ENCODE results near the gene CCM2L. TPM values are rescaled to one million over a fixed set of nuclear protein-coding genes. Genes with fewer than 3 reads are reported as not detected.

The CCM2L gene
- total RNA-seq, 1 donor, result not detected

- TF ChIP-seq, protein P1, sequence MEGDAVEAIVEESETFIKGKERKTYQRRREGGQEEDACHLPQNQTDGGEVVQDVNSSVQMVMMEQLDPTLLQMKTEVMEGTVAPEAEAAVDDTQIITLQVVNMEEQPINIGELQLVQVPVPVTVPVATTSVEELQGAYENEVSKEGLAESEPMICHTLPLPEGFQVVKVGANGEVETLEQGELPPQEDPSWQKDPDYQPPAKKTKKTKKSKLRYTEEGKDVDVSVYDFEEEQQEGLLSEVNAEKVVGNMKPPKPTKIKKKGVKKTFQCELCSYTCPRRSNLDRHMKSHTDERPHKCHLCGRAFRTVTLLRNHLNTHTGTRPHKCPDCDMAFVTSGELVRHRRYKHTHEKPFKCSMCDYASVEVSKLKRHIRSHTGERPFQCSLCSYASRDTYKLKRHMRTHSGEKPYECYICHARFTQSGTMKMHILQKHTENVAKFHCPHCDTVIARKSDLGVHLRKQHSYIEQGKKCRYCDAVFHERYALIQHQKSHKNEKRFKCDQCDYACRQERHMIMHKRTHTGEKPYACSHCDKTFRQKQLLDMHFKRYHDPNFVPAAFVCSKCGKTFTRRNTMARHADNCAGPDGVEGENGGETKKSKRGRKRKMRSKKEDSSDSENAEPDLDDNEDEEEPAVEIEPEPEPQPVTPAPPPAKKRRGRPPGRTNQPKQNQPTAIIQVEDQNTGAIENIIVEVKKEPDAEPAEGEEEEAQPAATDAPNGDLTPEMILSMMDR (IDR thresholded peaks at IDR 0.05; ENCODE audit: insufficient read depth, low read depth, low read length), result no peak
- DNase-seq (ENCODE audit: low read depth), result no peak
- H3K4me3 ChIP-seq (ENCODE audit: low read depth, low read length), result no peak overlapping the region
Measured at GRCh38 chr20:32064667-32065066, 54.4 kb downstream of the CCM2L start.

DNA sequence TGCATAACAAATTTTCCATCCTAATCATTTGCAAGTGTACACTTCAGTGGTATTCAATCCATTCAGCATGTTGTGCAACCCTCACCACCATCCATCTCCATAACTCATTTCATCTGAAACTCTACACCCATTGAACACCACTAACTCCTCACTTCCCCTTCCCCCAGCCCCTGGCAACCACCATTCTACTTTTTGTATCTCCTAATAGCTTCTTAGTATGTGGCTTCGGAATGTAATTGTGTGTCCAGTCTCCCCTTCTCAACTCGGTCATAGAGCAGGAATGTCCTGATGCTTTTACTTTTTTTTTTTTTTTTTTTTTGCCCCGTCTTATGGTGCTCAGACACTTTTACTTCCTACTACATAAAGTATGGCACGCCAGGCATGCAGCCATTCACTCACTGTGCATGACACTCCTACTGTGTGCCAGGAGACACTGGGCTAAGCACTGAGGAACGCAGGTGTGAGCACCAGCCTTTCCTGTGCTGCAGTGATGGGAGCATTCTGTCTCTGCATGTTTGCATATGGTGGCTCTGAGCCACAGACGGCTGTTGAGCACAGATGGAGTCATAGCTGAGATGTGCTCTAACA is 57.1 kb downstream of the CCM2L start:
- TF ChIP-seq, protein P1 (IDR thresholded peaks at IDR 0.05; ENCODE audit: insufficient read depth, low read depth, low read length), result no peak
- no peak overlapping the region for H3K4me3 ChIP-seq (ENCODE audit: low read depth, low read length)

GRCh38 chr20:32068174-32068573 is 57.9 kb downstream of the CCM2L start:
- TF ChIP-seq, protein P1 (IDR thresholded peaks at IDR 0.05; ENCODE audit: insufficient read depth, low read depth, low read length), result no peak
- no peak for DNase-seq (ENCODE audit: low read depth)
- no peak overlapping the region for H3K4me3 ChIP-seq (ENCODE audit: low read depth, low read length)

More for the DNA sequence above, 57.1 kb downstream of the CCM2L start:
- peak; percentile 52 for DNase-seq (ENCODE audit: low read depth)

DNA sequence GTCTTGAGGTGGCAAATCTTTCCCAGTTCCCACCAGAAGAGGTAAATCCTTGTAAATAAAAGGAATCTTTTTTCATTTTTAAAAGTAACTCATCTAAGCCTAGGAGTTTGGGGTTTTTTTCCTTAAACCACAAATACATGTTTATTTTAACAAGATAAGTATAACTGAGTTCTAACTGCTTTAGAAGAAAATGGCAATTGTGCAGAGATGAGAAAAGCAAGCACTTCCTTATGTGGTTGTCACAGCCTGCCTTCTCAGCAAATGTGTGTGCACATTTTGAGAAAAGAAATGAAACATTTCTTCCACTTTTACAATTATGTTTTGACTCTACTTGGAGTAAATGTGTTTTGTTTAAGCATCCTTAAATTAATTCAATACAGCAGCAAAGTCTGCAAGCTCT is 59.5 kb downstream of the CCM2L start:
- DNase-seq (ENCODE audit: low read depth), result peak; percentile 46
- H3K4me3 ChIP-seq (ENCODE audit: low read depth, low read length), result peak overlapping the region; percentile 21
- TF ChIP-seq, protein P1 (IDR thresholded peaks at IDR 0.05; ENCODE audit: insufficient read depth, low read depth, low read length), result no peak

DNA sequence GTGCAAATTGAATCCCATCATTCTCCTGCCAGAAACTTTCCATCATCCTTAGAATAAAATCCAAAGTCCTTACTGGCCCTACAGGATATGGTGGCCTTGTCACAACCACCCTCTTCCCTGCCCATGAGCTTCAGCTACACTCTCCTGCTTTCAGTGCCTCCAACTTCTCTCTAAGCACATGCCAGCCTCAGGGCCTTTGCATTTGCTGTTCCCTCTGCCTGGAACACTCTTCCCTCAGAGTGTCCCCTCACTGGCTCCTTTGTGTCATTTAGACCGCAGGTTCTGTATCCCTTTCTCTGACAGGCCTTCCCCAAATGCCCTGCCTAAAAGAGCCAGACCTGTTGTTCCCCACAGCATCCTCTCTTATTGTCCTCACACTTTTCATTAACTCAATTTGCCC is 60.0 kb downstream of the CCM2L start:
- no peak overlapping the region for H3K4me3 ChIP-seq (ENCODE audit: low read depth, low read length)

DNA sequence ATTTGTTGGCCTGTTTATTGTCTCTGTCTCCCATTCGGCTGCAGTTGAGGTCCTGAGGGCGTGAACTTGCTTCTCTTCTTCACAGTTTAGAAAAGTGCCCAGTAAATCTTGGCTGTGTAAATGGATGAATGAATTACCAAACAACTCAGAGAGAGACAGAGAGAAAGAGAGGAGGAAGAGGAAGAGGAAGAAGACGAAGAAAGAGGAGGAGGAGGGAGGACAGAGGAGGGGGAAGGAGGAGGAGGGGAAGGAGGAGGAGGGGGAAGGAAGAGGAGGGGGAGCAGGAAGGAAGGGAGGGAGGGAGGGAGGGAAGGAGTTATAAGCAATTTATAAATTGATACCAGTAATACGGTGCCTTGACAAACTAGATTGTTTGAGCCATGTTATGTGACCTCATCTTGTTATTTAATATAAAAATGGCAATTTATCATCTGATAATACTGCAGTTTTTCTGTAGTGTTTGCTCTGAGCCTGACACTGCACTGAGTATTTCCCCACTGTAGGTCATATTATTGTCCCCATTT is 60.5 kb downstream of the CCM2L start:
- no peak overlapping the region for H3K4me3 ChIP-seq (ENCODE audit: low read depth, low read length)
- TF ChIP-seq, protein P1 (IDR thresholded peaks at IDR 0.05; ENCODE audit: insufficient read depth, low read depth, low read length), result no peak
- DNase-seq (ENCODE audit: low read depth), result no peak

More for the DNA sequence above, 60.0 kb downstream of the CCM2L start:
- DNase-seq (ENCODE audit: low read depth), result no peak
- TF ChIP-seq, protein P1 (IDR thresholded peaks at IDR 0.05; ENCODE audit: insufficient read depth, low read depth, low read length), result no peak

Measured in fibroblast of villous mesenchyme (primary cell).